ENCODE data around the gene DDR2.

DDR2 gene

DNA sequence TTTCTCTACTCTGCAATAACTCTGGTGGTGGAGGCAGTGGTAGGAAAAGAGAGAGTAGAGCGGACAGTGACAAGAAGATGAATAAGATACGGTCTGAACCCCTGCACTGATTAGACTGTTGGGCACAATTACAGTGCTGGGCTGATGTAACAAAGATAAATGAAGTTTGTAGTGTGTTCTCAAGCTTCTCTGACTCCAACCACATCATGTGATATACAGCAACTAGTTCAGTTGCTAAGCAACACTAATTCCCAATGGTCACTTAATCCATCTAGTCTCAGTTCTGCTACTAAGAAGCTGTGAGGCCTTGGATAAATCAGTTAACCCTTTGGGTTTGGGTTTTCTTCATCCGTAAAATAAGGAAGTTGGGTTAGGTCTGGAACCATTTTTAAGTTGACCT, 17.3 kb downstream of the DDR2 start:
- no peak overlapping the region for H3K4me3 ChIP-seq (ENCODE audit: low read length)
- H3K27ac ChIP-seq (ENCODE audit: low read length) = no peak overlapping the region
- no peak for TF ChIP-seq EZH2phosphoT487 (IDR thresholded peaks at IDR 0.05; ENCODE audit: low read depth)
- TF ChIP-seq, protein P1, sequence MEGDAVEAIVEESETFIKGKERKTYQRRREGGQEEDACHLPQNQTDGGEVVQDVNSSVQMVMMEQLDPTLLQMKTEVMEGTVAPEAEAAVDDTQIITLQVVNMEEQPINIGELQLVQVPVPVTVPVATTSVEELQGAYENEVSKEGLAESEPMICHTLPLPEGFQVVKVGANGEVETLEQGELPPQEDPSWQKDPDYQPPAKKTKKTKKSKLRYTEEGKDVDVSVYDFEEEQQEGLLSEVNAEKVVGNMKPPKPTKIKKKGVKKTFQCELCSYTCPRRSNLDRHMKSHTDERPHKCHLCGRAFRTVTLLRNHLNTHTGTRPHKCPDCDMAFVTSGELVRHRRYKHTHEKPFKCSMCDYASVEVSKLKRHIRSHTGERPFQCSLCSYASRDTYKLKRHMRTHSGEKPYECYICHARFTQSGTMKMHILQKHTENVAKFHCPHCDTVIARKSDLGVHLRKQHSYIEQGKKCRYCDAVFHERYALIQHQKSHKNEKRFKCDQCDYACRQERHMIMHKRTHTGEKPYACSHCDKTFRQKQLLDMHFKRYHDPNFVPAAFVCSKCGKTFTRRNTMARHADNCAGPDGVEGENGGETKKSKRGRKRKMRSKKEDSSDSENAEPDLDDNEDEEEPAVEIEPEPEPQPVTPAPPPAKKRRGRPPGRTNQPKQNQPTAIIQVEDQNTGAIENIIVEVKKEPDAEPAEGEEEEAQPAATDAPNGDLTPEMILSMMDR (IDR thresholded peaks at IDR 0.05; ENCODE audit: low read depth, low read length) = no peak
- H3K9me3 ChIP-seq (ENCODE audit: insufficient read depth, low read length) = no peaks in the 10 kb centered on the region
- H4K20me1 ChIP-seq (ENCODE audit: insufficient read depth, low read length) = no peaks in the 10 kb centered on the region
- H3K79me2 ChIP-seq (ENCODE audit: low read length) = no peaks in the 10 kb centered on the region
- H3K36me3 ChIP-seq (replicated peaks; ENCODE audit: low read depth, low read length) = no peaks in the 10 kb centered on the region
- H3K4me2 ChIP-seq (ENCODE audit: low read length) = no peak overlapping the region
- H3K9ac ChIP-seq (ENCODE audit: low read length) = no peak overlapping the region
- H3K4me1 ChIP-seq (ENCODE audit: low read length) = no peaks in the 10 kb centered on the region
- H3K27me3 ChIP-seq (ENCODE audit: low read depth, low read length) = 0 out of 2 replicates have a peak, but pooled peaks cover 7% of the 10 kb centered on the region
- H2AFZ ChIP-seq (ENCODE audit: low read depth, low read length) = no peak overlapping the region

DNA sequence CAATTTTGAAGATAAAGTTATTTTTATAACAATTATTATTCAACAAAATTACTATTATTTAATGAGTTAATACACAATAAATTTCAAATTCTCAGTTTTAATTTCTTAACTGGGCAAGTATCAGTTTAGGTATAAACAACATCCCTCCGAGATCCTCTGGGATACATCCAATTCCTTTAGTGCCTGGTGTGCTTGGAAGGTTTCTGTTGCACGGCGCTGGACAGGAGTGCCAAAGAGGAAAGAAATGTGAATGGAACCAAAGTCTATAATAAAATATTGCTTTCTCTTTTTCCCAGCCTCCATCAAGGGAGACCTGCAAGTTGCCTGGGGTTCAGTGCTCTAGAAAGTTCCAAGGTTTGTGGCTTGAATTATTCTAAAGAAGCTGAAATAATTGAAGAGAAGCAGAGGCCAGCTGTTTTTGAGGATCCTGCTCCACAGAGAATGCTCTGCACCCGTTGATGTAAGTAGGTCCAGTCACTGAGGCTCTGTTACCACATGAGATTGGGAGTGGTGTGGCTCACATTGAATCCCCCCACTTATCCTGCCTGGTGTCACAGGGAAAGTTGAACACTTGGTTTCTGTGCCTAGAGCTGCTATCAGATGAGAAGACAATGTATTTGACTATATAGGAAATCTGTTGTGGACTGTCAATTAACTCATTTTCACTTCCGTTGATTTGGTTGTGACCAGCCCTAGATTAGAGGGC, 22.8 kb downstream of the DDR2 start:
- H3K4me1 ChIP-seq (ENCODE audit: low read length) = no peaks in the 10 kb centered on the region
- TF ChIP-seq, protein P1 (IDR thresholded peaks at IDR 0.05; ENCODE audit: low read depth, low read length) = no peak
- no peak for TF ChIP-seq EZH2phosphoT487 (IDR thresholded peaks at IDR 0.05; ENCODE audit: low read depth)
- no peak overlapping the region for H3K9ac ChIP-seq (ENCODE audit: low read length)
- no peak overlapping the region for H3K27ac ChIP-seq (ENCODE audit: low read length)
- H3K79me2 ChIP-seq (ENCODE audit: low read length) = no peaks in the 10 kb centered on the region
- no peaks in the 10 kb centered on the region for H4K20me1 ChIP-seq (ENCODE audit: insufficient read depth, low read length)
- no peak overlapping the region for H2AFZ ChIP-seq (ENCODE audit: low read depth, low read length)
- no peak overlapping the region for H3K4me2 ChIP-seq (ENCODE audit: low read length)
- no peak overlapping the region for H3K4me3 ChIP-seq (ENCODE audit: low read length)
- no peaks in the 10 kb centered on the region for H3K9me3 ChIP-seq (ENCODE audit: insufficient read depth, low read length)
- no peaks in the 10 kb centered on the region for H3K27me3 ChIP-seq (ENCODE audit: low read depth, low read length)
- no peaks in the 10 kb centered on the region for H3K36me3 ChIP-seq (replicated peaks; ENCODE audit: low read depth, low read length)

DNA sequence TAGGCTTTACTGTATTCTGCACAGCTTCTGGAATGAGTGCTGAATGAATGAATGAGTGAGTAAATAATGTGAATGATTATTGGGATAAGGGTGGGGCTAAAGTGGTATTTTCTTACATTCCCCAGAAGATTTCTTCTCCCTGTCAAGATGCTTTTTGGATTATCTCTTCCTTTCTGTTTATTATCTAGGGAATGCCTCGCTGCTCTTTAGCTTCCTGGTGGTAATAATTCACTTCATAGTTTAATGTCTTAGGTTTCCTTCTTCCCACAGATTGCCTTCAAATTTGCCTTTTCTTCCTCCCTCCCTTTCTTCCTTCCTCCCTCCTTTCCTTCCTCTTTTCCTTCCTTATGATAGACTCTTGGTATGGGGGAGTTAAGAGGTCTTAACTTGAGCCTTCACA, 24.0 kb downstream of the DDR2 start:
- no peak overlapping the region for H3K9ac ChIP-seq (ENCODE audit: low read length)

DNA sequence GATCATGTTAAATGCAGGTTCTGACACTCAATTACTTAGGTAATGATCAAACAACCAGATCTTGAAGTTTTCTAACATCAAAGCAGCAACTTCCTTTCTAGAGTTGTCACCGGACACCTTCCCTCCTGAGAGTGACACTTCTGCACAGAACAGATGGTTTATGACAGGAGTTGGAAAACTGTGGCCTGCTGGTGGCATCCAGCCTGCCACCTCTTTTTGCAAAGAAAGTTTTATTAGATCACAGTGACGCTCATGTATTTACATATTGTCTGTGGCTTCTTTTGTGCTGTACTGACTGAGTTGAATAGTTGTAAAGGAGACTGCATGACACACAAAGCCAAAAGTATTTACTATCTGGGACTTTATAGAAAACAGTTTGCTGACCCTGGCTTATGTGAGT, 28.3 kb downstream of the DDR2 start:
- Histone ChIP-seq H3K36me3 (replicated peaks; ENCODE audit: low read depth, low read length) (no peaks in the 10 kb centered on the region), H3K4me3 (ENCODE audit: low read length) (no peak overlapping the region), H3K27ac (ENCODE audit: low read length) (no peak overlapping the region), H2AFZ (ENCODE audit: low read depth, low read length) (no peak overlapping the region), H4K20me1 (ENCODE audit: insufficient read depth, low read length) (no peaks in the 10 kb centered on the region), H3K4me2 (ENCODE audit: low read length) (no peak overlapping the region), H3K9ac (ENCODE audit: low read length) (no peak overlapping the region), H3K27me3 (ENCODE audit: low read depth, low read length) (no peaks in the 10 kb centered on the region), H3K79me2 (ENCODE audit: low read length) (no peaks in the 10 kb centered on the region), H3K4me1 (ENCODE audit: low read length) (peaks cover 15% of the 10 kb centered on the region), H3K9me3 (ENCODE audit: insufficient read depth, low read length) (no peaks in the 10 kb centered on the region)
- TF ChIP-seq, protein P1 (IDR thresholded peaks at IDR 0.05; ENCODE audit: low read depth, low read length) = no peak
- no peak for TF ChIP-seq EZH2phosphoT487 (IDR thresholded peaks at IDR 0.05; ENCODE audit: low read depth)

More for the DNA sequence above, 24.0 kb downstream of the DDR2 start:
- Histone ChIP-seq H3K9me3 (ENCODE audit: insufficient read depth, low read length) (no peaks in the 10 kb centered on the region), H3K36me3 (replicated peaks; ENCODE audit: low read depth, low read length) (no peaks in the 10 kb centered on the region), H4K20me1 (ENCODE audit: insufficient read depth, low read length) (no peaks in the 10 kb centered on the region), H3K27ac (ENCODE audit: low read length) (no peak overlapping the region), H3K4me3 (ENCODE audit: low read length) (no peak overlapping the region), H3K4me2 (ENCODE audit: low read length) (no peak overlapping the region), H3K27me3 (ENCODE audit: low read depth, low read length) (no peaks in the 10 kb centered on the region), H2AFZ (ENCODE audit: low read depth, low read length) (no peak overlapping the region), H3K4me1 (ENCODE audit: low read length) (no peaks in the 10 kb centered on the region), H3K79me2 (ENCODE audit: low read length) (no peaks in the 10 kb centered on the region)
- no peak for TF ChIP-seq EZH2phosphoT487 (IDR thresholded peaks at IDR 0.05; ENCODE audit: low read depth)
- TF ChIP-seq, protein P1 (IDR thresholded peaks at IDR 0.05; ENCODE audit: low read depth, low read length) = no peak

Data from OCI-LY3 (cell line).